Osteocyte (in vitro differentiated cells): ENCODE measurements around the gene GRB10. TPM values are rescaled to one million over a fixed set of nuclear protein-coding genes. Genes with fewer than 3 reads are reported as not detected.

Experiments
- DNase-seq: peaks from one replicate; pipeline ENCODE4 v3.0.0; 2021; ENCODE audit warnings: mixed read lengths; ENCODE audit not compliant: unreplicated experiment; ENCODE audit errors: extremely low spot score
- H3K27ac Mint-ChIP-seq: one replicate; pipeline ENCODE4 v1.8.0; 2021; ENCODE audit warnings: mild to moderate bottlenecking, mixed read lengths; ENCODE audit not compliant: unreplicated experiment
- H3K27me3 Mint-ChIP-seq: one replicate; pipeline ENCODE4 v1.8.0; 2021; ENCODE audit warnings: mixed read lengths; ENCODE audit not compliant: unreplicated experiment
- H3K36me3 Mint-ChIP-seq: one replicate; pipeline ENCODE4 v1.8.0; 2021; ENCODE audit warnings: mixed read lengths; ENCODE audit not compliant: unreplicated experiment
- H3K4me1 Mint-ChIP-seq: one replicate; pipeline ENCODE4 v1.8.0; 2021; ENCODE audit warnings: mixed read lengths; ENCODE audit not compliant: unreplicated experiment
- H3K4me3 Mint-ChIP-seq: one replicate; pipeline ENCODE4 v1.8.0; 2021; ENCODE audit warnings: mild to moderate bottlenecking, moderate library complexity, mixed read lengths; ENCODE audit not compliant: unreplicated experiment
- H3K9me3 Mint-ChIP-seq: one replicate; pipeline ENCODE4 v1.8.0; 2021; ENCODE audit warnings: mixed read lengths; ENCODE audit not compliant: unreplicated experiment
- total RNA-seq: library from RNA; stranded (reverse); gene quantifications from 2 replicates; pipeline ENCODE4 v1.2.1, GENCODE V29; 2021
- TF ChIP-seq, protein P1 (sequence below): fragments of 200-600 bp; sonication (generic); IDR thresholded peaks from 2 replicates; pipeline ENCODE4 v1.5.0; 2021; ENCODE audit warnings: antibody characterized with exemption, mild to moderate bottlenecking, moderate library complexity

GRB10 gene
- total RNA-seq, 1 donor from 2014 or later = 51.3 TPM

DNA sequence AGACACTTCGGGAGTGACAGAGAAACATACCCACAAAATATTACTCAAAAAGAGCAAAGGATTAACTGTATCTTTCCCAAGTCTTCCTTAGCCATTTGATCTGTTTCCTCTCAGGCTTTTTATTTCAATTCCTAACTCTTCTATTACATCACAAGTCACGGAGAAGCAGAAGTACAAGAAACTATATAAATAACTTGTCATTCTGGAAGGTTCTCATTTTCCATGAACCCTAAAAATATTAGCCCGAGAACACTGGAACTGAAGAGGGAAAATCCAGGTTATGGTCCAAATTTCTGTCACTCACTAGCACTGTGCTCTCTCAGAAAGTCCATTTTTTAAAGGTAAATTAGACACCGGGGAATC, 98.0 kb downstream of the GRB10 start:
- Mint-ChIP-seq H3K4me1 (peaks cover 5% of the 10 kb centered on the region), H3K27me3 (no peaks in the 10 kb centered on the region), H3K4me3 (no peak overlapping the region), H3K36me3 (peaks cover 15% of the 10 kb centered on the region), H3K27ac (no peak overlapping the region), H3K9me3 (no peaks in the 10 kb centered on the region)
- TF ChIP-seq, protein P1, sequence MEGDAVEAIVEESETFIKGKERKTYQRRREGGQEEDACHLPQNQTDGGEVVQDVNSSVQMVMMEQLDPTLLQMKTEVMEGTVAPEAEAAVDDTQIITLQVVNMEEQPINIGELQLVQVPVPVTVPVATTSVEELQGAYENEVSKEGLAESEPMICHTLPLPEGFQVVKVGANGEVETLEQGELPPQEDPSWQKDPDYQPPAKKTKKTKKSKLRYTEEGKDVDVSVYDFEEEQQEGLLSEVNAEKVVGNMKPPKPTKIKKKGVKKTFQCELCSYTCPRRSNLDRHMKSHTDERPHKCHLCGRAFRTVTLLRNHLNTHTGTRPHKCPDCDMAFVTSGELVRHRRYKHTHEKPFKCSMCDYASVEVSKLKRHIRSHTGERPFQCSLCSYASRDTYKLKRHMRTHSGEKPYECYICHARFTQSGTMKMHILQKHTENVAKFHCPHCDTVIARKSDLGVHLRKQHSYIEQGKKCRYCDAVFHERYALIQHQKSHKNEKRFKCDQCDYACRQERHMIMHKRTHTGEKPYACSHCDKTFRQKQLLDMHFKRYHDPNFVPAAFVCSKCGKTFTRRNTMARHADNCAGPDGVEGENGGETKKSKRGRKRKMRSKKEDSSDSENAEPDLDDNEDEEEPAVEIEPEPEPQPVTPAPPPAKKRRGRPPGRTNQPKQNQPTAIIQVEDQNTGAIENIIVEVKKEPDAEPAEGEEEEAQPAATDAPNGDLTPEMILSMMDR = no peak
- DNase-seq = no peak

DNA sequence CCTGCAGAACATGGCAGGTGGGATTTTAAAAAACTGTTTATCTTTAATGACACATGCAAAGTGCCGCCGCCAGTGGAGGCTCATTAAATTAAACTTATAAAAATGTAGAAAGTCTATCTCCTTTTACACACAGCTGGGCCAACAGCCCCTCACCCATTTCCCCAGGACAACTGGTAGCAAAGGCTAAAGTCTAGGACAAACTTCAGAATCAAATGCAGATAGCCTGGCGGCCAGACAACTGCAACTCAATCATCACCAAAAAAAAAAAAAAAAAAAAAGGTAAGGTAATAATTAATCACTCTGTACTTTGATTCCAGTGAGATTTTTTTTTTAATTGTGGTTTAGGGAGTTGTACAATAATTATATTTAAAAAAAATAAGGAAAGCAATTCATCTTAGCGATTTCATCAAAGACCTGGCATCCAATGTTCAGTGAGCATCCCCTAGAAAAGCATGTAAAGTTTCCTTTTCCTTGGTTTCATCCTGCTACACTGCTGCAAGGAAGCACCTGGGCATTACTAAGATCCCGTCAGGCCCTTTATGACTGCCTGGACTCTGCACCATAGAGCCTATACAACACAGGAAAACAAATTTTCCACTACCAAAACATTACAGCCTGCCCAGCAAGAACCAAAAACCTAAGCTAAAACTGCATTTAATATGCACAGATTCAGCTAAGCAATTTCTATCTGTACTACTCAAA, 98.5 kb downstream of the GRB10 start:
- no peak overlapping the region for H3K4me3 Mint-ChIP-seq

DNA sequence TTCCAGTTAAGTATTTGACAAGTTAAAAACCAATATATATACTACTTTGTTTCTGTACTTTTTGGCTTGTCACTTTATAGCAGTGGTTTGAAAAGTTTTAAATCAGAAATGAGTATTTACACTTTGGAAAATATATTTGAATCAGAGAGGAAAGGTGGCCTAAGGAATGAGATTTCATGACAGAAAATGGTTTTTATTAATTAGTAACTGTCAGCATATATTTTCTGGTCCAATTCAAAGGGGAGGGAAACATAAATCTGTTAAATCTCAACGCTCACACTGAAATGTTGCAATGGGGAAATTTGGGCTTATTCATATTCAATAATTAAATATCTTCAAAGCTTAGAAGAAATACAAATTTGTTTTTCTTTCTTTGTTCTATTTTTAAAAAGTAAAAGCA, 100.1 kb downstream of the GRB10 start:
- H3K4me1 Mint-ChIP-seq = peaks cover 17% of the 10 kb centered on the region
- no peak overlapping the region for H3K27ac Mint-ChIP-seq
- H3K9me3 Mint-ChIP-seq = no peaks in the 10 kb centered on the region
- H3K27me3 Mint-ChIP-seq = no peaks in the 10 kb centered on the region
- TF ChIP-seq, protein P1 = no peak
- H3K36me3 Mint-ChIP-seq = peaks cover 3% of the 10 kb centered on the region
- no peak for DNase-seq
- H3K4me3 Mint-ChIP-seq = no peak overlapping the region

More for the DNA sequence above, 98.5 kb downstream of the GRB10 start:
- H3K27ac Mint-ChIP-seq = peak overlapping the region; percentile 45
- no peak for DNase-seq
- TF ChIP-seq, protein P1 = no peak
- no peaks in the 10 kb centered on the region for H3K9me3 Mint-ChIP-seq
- H3K4me1 Mint-ChIP-seq = peaks cover 7% of the 10 kb centered on the region
- H3K27me3 Mint-ChIP-seq = no peaks in the 10 kb centered on the region
- H3K36me3 Mint-ChIP-seq = peaks cover 11% of the 10 kb centered on the region

DNA sequence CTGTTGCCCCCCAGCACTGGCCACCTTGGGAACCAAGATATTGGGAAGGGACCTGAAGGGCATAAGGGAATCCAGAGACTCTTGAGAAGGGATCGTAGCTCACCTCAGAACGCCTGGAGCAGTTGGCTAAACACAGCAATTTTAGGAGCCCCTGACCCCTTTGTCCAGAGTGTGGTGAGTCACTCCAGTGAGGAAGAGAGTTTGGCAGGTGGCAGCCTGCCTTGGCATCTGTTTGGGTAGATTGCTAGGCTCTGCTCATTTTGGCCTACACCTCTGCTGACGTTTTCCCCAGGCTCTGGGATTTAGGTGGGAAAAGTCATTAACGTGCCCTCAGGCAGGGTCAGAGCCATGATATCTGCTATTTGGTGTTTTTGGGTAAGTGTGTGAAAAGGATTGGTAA, 100.6 kb downstream of the GRB10 start:
- H3K9me3 Mint-ChIP-seq = no peaks in the 10 kb centered on the region
- H3K4me1 Mint-ChIP-seq = peaks cover 22% of the 10 kb centered on the region
- H3K27me3 Mint-ChIP-seq = no peaks in the 10 kb centered on the region
- TF ChIP-seq, protein P1 = no peak
- no peaks in the 10 kb centered on the region for H3K36me3 Mint-ChIP-seq
- H3K4me3 Mint-ChIP-seq = no peak overlapping the region
- H3K27ac Mint-ChIP-seq = no peak overlapping the region
- DNase-seq = no peak

DNA sequence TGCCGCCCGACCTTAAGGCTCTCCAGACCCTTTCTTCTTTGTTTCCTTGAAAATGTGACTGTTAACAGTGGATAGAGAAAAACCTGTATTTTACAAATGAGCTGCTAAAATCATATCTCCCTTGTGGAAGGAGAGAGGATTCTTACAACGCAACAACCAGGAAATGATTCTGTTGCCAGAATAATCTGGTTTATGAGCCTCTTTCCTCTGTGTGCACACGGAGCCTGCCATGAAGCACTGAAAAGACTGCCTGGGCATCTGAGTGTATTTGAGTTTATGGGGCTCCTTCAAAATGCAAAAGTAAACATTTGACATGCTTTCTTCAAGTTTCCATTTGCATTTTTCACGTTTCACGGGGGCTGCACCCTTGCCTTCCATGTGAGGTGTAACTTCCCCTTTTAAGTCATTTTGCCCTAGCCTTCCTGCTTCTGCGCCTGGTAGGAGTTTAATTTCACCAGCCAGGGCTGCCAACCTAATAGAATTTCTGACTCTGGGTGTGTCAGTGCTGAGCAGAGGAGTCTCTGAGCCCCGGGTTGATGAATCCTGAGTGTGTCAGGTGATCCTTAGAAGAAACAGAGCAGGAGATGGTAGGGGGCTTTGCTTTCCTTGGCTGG, 101.2 kb downstream of the GRB10 start:
- peaks cover 27% of the 10 kb centered on the region for H3K4me1 Mint-ChIP-seq
- no peak overlapping the region for H3K4me3 Mint-ChIP-seq
- TF ChIP-seq, protein P1 = no peak
- H3K27ac Mint-ChIP-seq = no peak overlapping the region
- H3K27me3 Mint-ChIP-seq = no peaks in the 10 kb centered on the region
- no peaks in the 10 kb centered on the region for H3K36me3 Mint-ChIP-seq
- no peaks in the 10 kb centered on the region for H3K9me3 Mint-ChIP-seq
- DNase-seq = no peak
